GM12878 (cell line): ENCODE data around the gene SLC9C1. TPM values are rescaled to one million over a fixed set of nuclear protein-coding genes. Genes with fewer than 3 reads are reported as not detected.

Experiments used
- BACH1 ChIP-seq: fragments of 450-650 bp; IDR thresholded peaks from 2 replicates; pipeline ENCODE4 v1.6.1; 2017; ENCODE audit warnings: mild to moderate bottlenecking, borderline replicate concordance
- BHLHE40 ChIP-seq, 2 experiments: fragments of 450-650 bp in 1 of 2; IDR thresholded peaks; 2 replicates each; pipeline ENCODE4 v1.6.1; 2011 to 2017; ENCODE audit warnings: low read depth in 2 of 2, borderline replicate concordance in 1 of 2, improper control_type of control experiment in 1 of 2, low read length in 1 of 2, mild to moderate bottlenecking in 1 of 2
- EED ChIP-seq: sonication (generic); IDR thresholded peaks from 2 replicates; pipeline ENCODE4 v1.6.1; 2016; ENCODE audit warnings: antibody characterized with exemption, low read depth
- ESRRA ChIP-seq: IDR thresholded peaks from 2 replicates; pipeline ENCODE4 v1.6.1; 2012; ENCODE audit warnings: mild to moderate bottlenecking, low read length, improper control_type of control experiment
- ETV6 ChIP-seq, 2 experiments: fragments of 450-650 bp in 1 of 2; IDR thresholded peaks in 1 of 2; conservative IDR thresholded peaks in 1 of 2; 2 replicates each; pipeline ENCODE4 v1.6.1; 2014; ENCODE audit warnings: antibody characterized with exemption in 1 of 2, borderline replicate concordance in 1 of 2, low read depth in 1 of 2, mild to moderate bottlenecking in 1 of 2, moderate library complexity in 1 of 2
- FOS ChIP-seq: IDR thresholded peaks from 3 replicates; pipeline ENCODE4 v1.6.1; 2011; ENCODE audit warnings: borderline replicate concordance; ENCODE audit not compliant: insufficient read length; ENCODE audit errors: extremely low read depth
- IKZF1 ChIP-seq: fragments of 450-650 bp; conservative IDR thresholded peaks from 2 replicates; pipeline ENCODE4 v1.6.1; 2017; ENCODE audit warnings: antibody characterized with exemption, mild to moderate bottlenecking
- JUNB ChIP-seq: IDR thresholded peaks from 2 replicates; pipeline ENCODE4 v1.6.1; 2016; ENCODE audit warnings: antibody characterized with exemption, mild to moderate bottlenecking
- LARP7 ChIP-seq: fragments of 450-650 bp; IDR thresholded peaks from 2 replicates; pipeline ENCODE4 v1.6.1; 2017; ENCODE audit warnings: mild to moderate bottlenecking
- MLLT1 ChIP-seq: fragments of 450-650 bp; IDR thresholded peaks from 2 replicates; pipeline ENCODE4 v1.6.1; 2016; ENCODE audit warnings: mild to moderate bottlenecking
- MTA2 ChIP-seq: fragments of 450-650 bp; IDR thresholded peaks from 2 replicates; pipeline ENCODE4 v1.6.1; 2016; ENCODE audit warnings: low read depth, mild to moderate bottlenecking, moderate library complexity
- NBN ChIP-seq: fragments of 450-650 bp; IDR thresholded peaks from 2 replicates; pipeline ENCODE4 v1.6.1; 2016
- NR2C1 ChIP-seq: fragments of 450-650 bp; IDR thresholded peaks from 2 replicates; pipeline ENCODE4 v1.6.1; 2017; ENCODE audit warnings: antibody characterized with exemption, mild to moderate bottlenecking, moderate library complexity
- PAX8 ChIP-seq: fragments of 450-650 bp; IDR thresholded peaks from 2 replicates; pipeline ENCODE4 v1.6.1; 2017; ENCODE audit warnings: mild to moderate bottlenecking, moderate library complexity
- POLR2AphosphoS2 ChIP-seq: IDR thresholded peaks from 2 replicates; pipeline ENCODE4 v1.6.1; 2011; ENCODE audit warnings: low read depth, mild to moderate bottlenecking, low read length, improper control_type of control experiment, moderate library complexity
- POLR2AphosphoS5 ChIP-seq: IDR thresholded peaks from 2 replicates; pipeline ENCODE4 v1.6.1; 2011; ENCODE audit warnings: mild to moderate bottlenecking, low read length, inconsistent platforms
- POU2F2 ChIP-seq: IDR thresholded peaks from 3 replicates; pipeline ENCODE4 v1.6.1; 2011; ENCODE audit warnings: low read depth, mild to moderate bottlenecking, low read length, borderline replicate concordance
- RB1 ChIP-seq: fragments of 450-650 bp; formaldehyde crosslinking; IDR thresholded peaks from 2 replicates; pipeline ENCODE4 v1.6.1; 2017; ENCODE audit warnings: mild to moderate bottlenecking, borderline replicate concordance
- RELB ChIP-seq: fragments of 450-650 bp; IDR thresholded peaks from 2 replicates; pipeline ENCODE4 v1.6.1; 2017; ENCODE audit warnings: low read depth, mild to moderate bottlenecking, moderate library complexity
- RFX5 ChIP-seq: IDR thresholded peaks from 2 replicates; pipeline ENCODE4 v1.6.1; 2011; ENCODE audit warnings: low read depth, low read length, improper control_type of control experiment
- WRNIP1 ChIP-seq: IDR thresholded peaks from 2 replicates; pipeline ENCODE4 v1.6.1; 2011; ENCODE audit warnings: low read depth, low read length, improper control_type of control experiment, borderline replicate concordance
- YY1 ChIP-seq: IDR thresholded peaks from 2 replicates; pipeline ENCODE4 v1.6.1; 2011; ENCODE audit warnings: low read depth, mild to moderate bottlenecking, low read length
- ZNF622 ChIP-seq: fragments of 450-650 bp; IDR thresholded peaks from 2 replicates; pipeline ENCODE4 v1.6.1; 2017; ENCODE audit warnings: mild to moderate bottlenecking, inconsistent platforms
- ZZZ3 ChIP-seq: IDR thresholded peaks from 2 replicates; pipeline ENCODE4 v1.6.1; 2011; ENCODE audit warnings: low read depth; ENCODE audit not compliant: control insufficient read depth, insufficient read length
- polyA plus RNA-seq, 11 experiments: library from polyadenylated mRNA; depleted of rRNA in 4 of 11; unstranded in 6 of 11; stranded (reverse) in 5 of 11; fragments of >200 nt; fragmentation: Nextera tagmentation in 4 of 11; fragmentation: Illumina TruSeq in 1 of 11; extraction: Ambion mirVana in 4 of 11; extraction: Trizol in 1 of 11; gene quantifications; 1 replicate in 1 of 11; 2 replicates in 10 of 11; pipeline versions ENCODE4 v1.2.1 to v1.2.3, GENCODE V29; 2011 to 2016; ENCODE audit warnings: inconsistent platforms in 2 of 11, missing spikeins in 2 of 11, low read depth in 1 of 11
- total RNA-seq, 4 experiments: library from RNA; depleted of rRNA in 3 of 4; stranded (reverse); fragments of >200 nt in 3 of 4; fragmentation: Illumina TruSeq in 1 of 4; extraction: Trizol in 1 of 4; gene quantifications; 2 replicates each; pipeline versions ENCODE4 v1.2.1 to v1.2.3, GENCODE V29; 2013 to 2021
- TF ChIP-seq, protein P1 (sequence below): fragments of 450-650 bp; IDR thresholded peaks from 2 replicates; pipeline ENCODE4 v1.6.1; 2016; ENCODE audit warnings: mild to moderate bottlenecking, moderate library complexity, borderline replicate concordance

Gene SLC9C1
- total and polyA plus RNA-seq, 10 of the 15 experiments (the other 5 are each of a cell fraction or from before 2014, with no cell fraction given), result not detected

- TF ChIP-seq MLLT1 (peak; percentile 67; the same call in 1 of the 2 replicates), RFX5 (no peak; the same call in 1 of the 2 replicates), BACH1 (0 out of 2 replicates have a peak, but pooled peaks have one; percentile 49), MTA2 (0 out of 2 replicates have a peak, but pooled peaks have one; percentile 24), RB1 (no peak), POLR2AphosphoS2 (no peak), BHLHE40 (IDR thresholded peaks at IDR 0.05; ENCODE audit: borderline replicate concordance in 1 of 2, low read depth in 2 of 2, low read length in 1 of 2) (no peak), JUNB (peak; percentile 43; the same call in 1 of the 2 replicates), LARP7 (no peak), POU2F2 (no peak; the same call in 2 of the 3 replicates), ZZZ3 (no peak), EED (peak; percentile 62; the same call in 1 of the 2 replicates), RELB (0 out of 2 replicates have a peak, but pooled peaks have one; percentile 44), NR2C1 (no peak), ZNF622 (no peak), YY1 (no peak), ESRRA (no peak), NBN (peak; percentile 57; the same call in 1 of the 2 replicates), POLR2AphosphoS5 (peak; percentile 82), WRNIP1 (no peak), FOS (no peak), PAX8 (no peak), IKZF1 (peak; percentile 50), ETV6 (conservative IDR thresholded peaks at IDR 0.05 in 1 of 2, IDR thresholded peaks at IDR 0.05 in 1 of 2; ENCODE audit: borderline replicate concordance in 1 of 2, low read depth in 1 of 2) (no peak)
- TF ChIP-seq, protein P1, sequence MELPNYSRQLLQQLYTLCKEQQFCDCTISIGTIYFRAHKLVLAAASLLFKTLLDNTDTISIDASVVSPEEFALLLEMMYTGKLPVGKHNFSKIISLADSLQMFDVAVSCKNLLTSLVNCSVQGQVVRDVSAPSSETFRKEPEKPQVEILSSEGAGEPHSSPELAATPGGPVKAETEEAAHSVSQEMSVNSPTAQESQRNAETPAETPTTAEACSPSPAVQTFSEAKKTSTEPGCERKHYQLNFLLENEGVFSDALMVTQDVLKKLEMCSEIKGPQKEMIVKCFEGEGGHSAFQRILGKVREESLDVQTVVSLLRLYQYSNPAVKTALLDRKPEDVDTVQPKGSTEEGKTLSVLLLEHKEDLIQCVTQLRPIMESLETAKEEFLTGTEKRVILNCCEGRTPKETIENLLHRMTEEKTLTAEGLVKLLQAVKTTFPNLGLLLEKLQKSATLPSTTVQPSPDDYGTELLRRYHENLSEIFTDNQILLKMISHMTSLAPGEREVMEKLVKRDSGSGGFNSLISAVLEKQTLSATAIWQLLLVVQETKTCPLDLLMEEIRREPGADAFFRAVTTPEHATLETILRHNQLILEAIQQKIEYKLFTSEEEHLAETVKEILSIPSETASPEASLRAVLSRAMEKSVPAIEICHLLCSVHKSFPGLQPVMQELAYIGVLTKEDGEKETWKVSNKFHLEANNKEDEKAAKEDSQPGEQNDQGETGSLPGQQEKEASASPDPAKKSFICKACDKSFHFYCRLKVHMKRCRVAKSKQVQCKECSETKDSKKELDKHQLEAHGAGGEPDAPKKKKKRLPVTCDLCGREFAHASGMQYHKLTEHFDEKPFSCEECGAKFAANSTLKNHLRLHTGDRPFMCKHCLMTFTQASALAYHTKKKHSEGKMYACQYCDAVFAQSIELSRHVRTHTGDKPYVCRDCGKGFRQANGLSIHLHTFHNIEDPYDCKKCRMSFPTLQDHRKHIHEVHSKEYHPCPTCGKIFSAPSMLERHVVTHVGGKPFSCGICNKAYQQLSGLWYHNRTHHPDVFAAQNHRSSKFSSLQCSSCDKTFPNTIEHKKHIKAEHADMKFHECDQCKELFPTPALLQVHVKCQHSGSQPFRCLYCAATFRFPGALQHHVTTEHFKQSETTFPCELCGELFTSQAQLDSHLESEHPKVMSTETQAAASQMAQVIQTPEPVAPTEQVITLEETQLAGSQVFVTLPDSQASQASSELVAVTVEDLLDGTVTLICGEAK, result no peak
Observed at GRCh38 chr3:112136959-112137693, 156.9 kb downstream of the SLC9C1 start (continued).
